ENCODE data around the gene FANCD2.
"Not testable (repeated sequence)": the region's sequence is repeated elsewhere in the genome, so short reads cannot be mapped to it uniquely, and the experiment has no call there.

Gene FANCD2

DNA sequence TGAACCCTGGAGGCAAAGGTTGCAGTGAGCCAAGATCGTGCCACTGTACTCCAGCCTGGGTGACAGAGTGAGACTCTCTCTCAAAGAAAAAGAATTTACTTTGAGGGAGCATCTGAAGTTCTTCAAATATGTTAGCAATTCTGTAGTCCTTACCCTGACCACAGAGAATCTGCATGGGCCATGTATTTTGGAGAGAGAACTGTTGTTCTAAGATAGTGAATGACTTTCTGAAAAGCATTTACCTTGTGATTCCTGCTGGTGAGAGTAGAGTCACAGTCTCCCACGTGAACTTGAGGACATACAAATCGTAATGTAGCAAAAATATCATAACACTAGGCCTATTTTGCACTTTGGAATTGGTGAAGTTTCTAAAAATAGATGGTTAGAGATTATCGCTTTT lies 93.1 kb downstream of the FANCD2 start:
- H3K27ac ChIP-seq (ENCODE audit: low read length) = no peak overlapping the region
- no peaks in the 10 kb centered on the region for H3K36me3 ChIP-seq (replicated peaks; ENCODE audit: insufficient read depth, low read length)
- 0 out of 2 replicates have a peak, but pooled peaks cover 3% of the 10 kb centered on the region for H3K4me1 ChIP-seq (ENCODE audit: low read length)
- DNase-seq = no peak
- no peak overlapping the region for H3K4me3 ChIP-seq (ENCODE audit: low read length)
- no peaks in the 10 kb centered on the region for H3K9me2 ChIP-seq (replicated peaks; ENCODE audit: insufficient read depth, low read length)
- peaks cover 79% of the 10 kb centered on the region for H3K79me2 ChIP-seq (ENCODE audit: low read length)
- H3F3A ChIP-seq (ENCODE audit: insufficient read depth, low read length) = no peaks in the 10 kb centered on the region
- H3K27me3 ChIP-seq (replicated peaks; ENCODE audit: insufficient read depth, low read length) = no peaks in the 10 kb centered on the region
- no peak overlapping the region for H2AFZ ChIP-seq (ENCODE audit: low read length)
- H3K9me3 ChIP-seq (replicated peaks; ENCODE audit: insufficient read depth, low read length) = no peaks in the 10 kb centered on the region
- H3K9ac ChIP-seq (ENCODE audit: low read length) = no peak overlapping the region
- H3K4me2 ChIP-seq (ENCODE audit: low read depth, low read length) = no peak overlapping the region
- TF ChIP-seq CTCF (IDR thresholded peaks at IDR 0.05; ENCODE audit: low read length) = no peak
- no peak for TF ChIP-seq EZH2phosphoT487 (IDR thresholded peaks at IDR 0.05; ENCODE audit: low read length)
- no peaks in the 10 kb centered on the region for H4K20me1 ChIP-seq (ENCODE audit: insufficient read depth, low read length)

DNA sequence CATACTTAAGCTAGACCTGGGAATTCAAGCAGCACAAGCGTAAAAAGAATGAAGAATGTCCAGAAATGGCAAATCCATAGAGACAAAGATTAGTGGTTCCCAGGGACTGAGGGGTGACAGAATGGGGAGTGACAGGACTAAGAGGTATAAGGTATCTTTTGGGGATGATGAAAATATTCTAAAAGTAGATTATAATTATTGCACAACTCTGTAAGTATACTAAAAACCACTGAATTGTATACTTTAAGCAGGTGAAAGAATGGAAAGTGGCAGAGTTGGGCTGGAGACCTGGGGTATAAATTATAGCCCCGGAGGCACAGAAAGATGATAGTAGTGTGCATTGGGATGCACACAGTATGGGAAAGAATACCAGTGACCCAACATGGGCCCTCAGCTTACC lies 94.8 kb downstream of the FANCD2 start:
- Histone ChIP-seq H3K9me2 (replicated peaks; ENCODE audit: insufficient read depth, low read length) (no peaks in the 10 kb centered on the region), H3K4me3 (ENCODE audit: low read length) (no peak overlapping the region), H3F3A (ENCODE audit: insufficient read depth, low read length) (no peaks in the 10 kb centered on the region), H3K4me1 (ENCODE audit: low read length) (0 out of 2 replicates have a peak, but pooled peaks cover 3% of the 10 kb centered on the region), H3K4me2 (ENCODE audit: low read depth, low read length) (no peak overlapping the region), H3K9ac (ENCODE audit: low read length) (no peak overlapping the region), H3K79me2 (ENCODE audit: low read length) (peaks cover 84% of the 10 kb centered on the region), H3K27ac (ENCODE audit: low read length) (no peak overlapping the region), H2AFZ (ENCODE audit: low read length) (no peak overlapping the region), H3K36me3 (replicated peaks; ENCODE audit: insufficient read depth, low read length) (peaks cover 4% of the 10 kb centered on the region; the same call in 1 of the 2 replicates), H3K9me3 (replicated peaks; ENCODE audit: insufficient read depth, low read length) (no peaks in the 10 kb centered on the region), H3K27me3 (replicated peaks; ENCODE audit: insufficient read depth, low read length) (no peaks in the 10 kb centered on the region), H4K20me1 (ENCODE audit: insufficient read depth, low read length) (no peaks in the 10 kb centered on the region)
- TF ChIP-seq EZH2 (optimal IDR thresholded peaks at IDR 0.05; ENCODE audit: low read depth, low read length) (no peak), EZH2phosphoT487 (IDR thresholded peaks at IDR 0.05; ENCODE audit: low read length) (no peak), CTCF (IDR thresholded peaks at IDR 0.05; ENCODE audit: low read length) (no peak)
- DNase-seq = no peak

- Histone ChIP-seq H3K36me3 (replicated peaks; ENCODE audit: insufficient read depth, low read length) (peaks cover 8% of the 10 kb centered on the region; the same call in 1 of the 2 replicates), H2AFZ (ENCODE audit: low read length) (no peak overlapping the region), H3K4me1 (ENCODE audit: low read length) (no peaks in the 10 kb centered on the region), H3K79me2 (ENCODE audit: low read length) (peaks cover 68% of the 10 kb centered on the region), H3K27me3 (replicated peaks; ENCODE audit: insufficient read depth, low read length) (no peaks in the 10 kb centered on the region), H4K20me1 (ENCODE audit: insufficient read depth, low read length) (no peaks in the 10 kb centered on the region), H3K4me3 (ENCODE audit: low read length) (no peak overlapping the region), H3F3A (ENCODE audit: insufficient read depth, low read length) (no peaks in the 10 kb centered on the region), H3K9me2 (replicated peaks; ENCODE audit: insufficient read depth, low read length) (no peaks in the 10 kb centered on the region), H3K9me3 (replicated peaks; ENCODE audit: insufficient read depth, low read length) (no peaks in the 10 kb centered on the region), H3K9ac (ENCODE audit: low read length) (no peak overlapping the region), H3K27ac (ENCODE audit: low read length) (no peak overlapping the region), H3K4me2 (ENCODE audit: low read depth, low read length) (no peak overlapping the region)
- no peak for DNase-seq
- TF ChIP-seq EZH2phosphoT487 (IDR thresholded peaks at IDR 0.05; ENCODE audit: low read length) (no peak), CTCF (IDR thresholded peaks at IDR 0.05; ENCODE audit: low read length) (no peak), EZH2 (optimal IDR thresholded peaks at IDR 0.05; ENCODE audit: low read depth, low read length) (no peak)
Measured at GRCh38 chr3:10122724-10123123, 96.5 kb downstream of the FANCD2 start.

GRCh38 chr3:10135872-10136271 lies 109.6 kb downstream of the FANCD2 start:
- not testable (repeated sequence) for H3K9me3 ChIP-seq (replicated peaks; ENCODE audit: insufficient read depth, low read length); H3K4me3 ChIP-seq (ENCODE audit: low read length); H3K27me3 ChIP-seq (replicated peaks; ENCODE audit: insufficient read depth, low read length); H3K79me2 ChIP-seq (ENCODE audit: low read length); H4K20me1 ChIP-seq (ENCODE audit: insufficient read depth, low read length); H3K9ac ChIP-seq (ENCODE audit: low read length); H2AFZ ChIP-seq (ENCODE audit: low read length); DNase-seq; H3K27ac ChIP-seq (ENCODE audit: low read length); H3K4me1 ChIP-seq (ENCODE audit: low read length); H3F3A ChIP-seq (ENCODE audit: insufficient read depth, low read length); H3K9me2 ChIP-seq (replicated peaks; ENCODE audit: insufficient read depth, low read length); H3K4me2 ChIP-seq (ENCODE audit: low read depth, low read length); H3K36me3 ChIP-seq (replicated peaks; ENCODE audit: insufficient read depth, low read length)

Data from MM.1S (cell line).